K562 (cell line): Measurements from ENCODE around the gene BNC2. TPM values are rescaled to one million over a fixed set of nuclear protein-coding genes. Genes with fewer than 3 reads are reported as not detected.

Experiments used
- ATAC-seq: fragments of 200-7000 bp; cut with Tn5 transposase; 3 replicates; pipeline ENCODE4 v1.9.1; 2020; ENCODE audit warnings: moderate library complexity
- BruUV-seq: library from RNA; stranded (reverse); fragments of 400-500 nt; replicated peaks from 2 replicates; lab custom pipeline; 2021; lab: Mats Ljungman, UMichigan
- CTCF ChIA-PET: fragments of 300-600 bp; formaldehyde crosslinking; extraction: SDS; loops from one replicate; lab custom pipeline; 2021; ENCODE audit warnings: low intra/inter-chr PET ratio; lab: Yijun Ruan, JAX
- POLR2A ChIA-PET: fragments of 300-600, 350-650 bp; sonication (Branson Sonifier 250); formaldehyde crosslinking; extraction: SDS; loops from one replicate; lab custom pipeline; 2021; ENCODE audit warnings: antibody characterized with exemption, inconsistent platforms; lab: Yijun Ruan, JAX
- DNase-seq, 4 experiments: peaks; one replicate each; pipeline versions ENCODE4 v3.0.0 to v3.0.0-alpha.2; 2011 to 2018; ENCODE audit warnings: low spot score in 3 of 4, mixed read lengths in 3 of 4; ENCODE audit errors: extremely low read depth in 1 of 4
- FAIRE-seq: peaks from 2 replicates; lab custom pipeline; 2011; peaks lifted over from hg19 to GRCh38; lab: Jason Lieb, UNC
- H2AFZ ChIP-seq: 2 replicates; pipeline ENCODE4 v1.6.0; 2011; ENCODE audit warnings: low read depth, low read length, control low read depth, inconsistent platforms
- H3K27ac ChIP-seq: fragments of 200-600 bp; 3 replicates; pipeline ENCODE4 v1.8.0; 2011; ENCODE audit warnings: low read depth, mild to moderate bottlenecking, control low read depth, inconsistent platforms, low read length, moderate library complexity, mixed read lengths; ENCODE audit errors: extremely low read depth
- H3K27me3 ChIP-seq, 2 experiments: fragments of 300-600 bp in 1 of 2; 2 replicates in 1 of 2; 3 replicates in 1 of 2; pipeline versions ENCODE4 v1.6.0 to v1.8.0; 2011; ENCODE audit warnings: inconsistent platforms in 2 of 2, low read length in 2 of 2, mild to moderate bottlenecking in 1 of 2, mixed read lengths in 1 of 2, moderate library complexity in 1 of 2; ENCODE audit not compliant: control insufficient read depth in 2 of 2, insufficient read depth in 2 of 2
- H3K36me3 ChIP-seq: fragments of 300-600 bp; 3 replicates; pipeline ENCODE4 v1.8.0; 2011; ENCODE audit warnings: mild to moderate bottlenecking, low read length, inconsistent platforms; ENCODE audit not compliant: control insufficient read depth, insufficient read depth
- H3K4me1 ChIP-seq, 2 experiments: fragments of 200-600 bp in 1 of 2; replicated peaks in 1 of 2; 2 replicates in 1 of 2; 3 replicates in 1 of 2; pipeline versions ENCODE4 v1.5.1 to v1.8.0; 2011; ENCODE audit warnings: inconsistent platforms in 2 of 2, low read length in 2 of 2, mild to moderate bottlenecking in 1 of 2, mixed read lengths in 1 of 2, moderate library complexity in 1 of 2; ENCODE audit not compliant: control insufficient read depth in 2 of 2, insufficient read depth in 2 of 2
- H3K4me2 ChIP-seq: 2 replicates; pipeline ENCODE4 v1.6.1; 2011; ENCODE audit warnings: low read length, control low read depth, inconsistent platforms, mixed read lengths; ENCODE audit not compliant: insufficient read depth
- H3K4me3 ChIP-seq: fragments of 200-600 bp; sonication (generic), shearing (Covaris generic); 2 replicates; pipeline ENCODE4 v1.5.1; 2016; ENCODE audit warnings: control low read depth, inconsistent platforms
- H3K79me2 ChIP-seq: fragments of 200-600 bp; 3 replicates; pipeline ENCODE4 v1.8.0; 2011; ENCODE audit warnings: low read length, inconsistent platforms; ENCODE audit not compliant: control insufficient read depth, insufficient read depth
- H3K9ac ChIP-seq, 2 experiments: 2 replicates each; pipeline versions ENCODE4 v1.6.0 to v1.6.1; 2011; ENCODE audit warnings: low read depth in 2 of 2, low read length in 2 of 2, control low read depth in 1 of 2, inconsistent platforms in 1 of 2, mild to moderate bottlenecking in 1 of 2, mixed read lengths in 1 of 2; ENCODE audit not compliant: insufficient read depth in 1 of 2
- H3K9me1 ChIP-seq: one replicate; pipeline ENCODE4 v1.6.0; 2011; ENCODE audit warnings: inconsistent platforms, mild to moderate bottlenecking, low read length, moderate library complexity; ENCODE audit not compliant: control insufficient read depth, insufficient read depth
- H3K9me3 ChIP-seq: replicated peaks from 2 replicates; pipeline ENCODE4 v1.5.1; 2011; ENCODE audit warnings: low read depth, low read length, inconsistent platforms; ENCODE audit not compliant: control insufficient read depth, insufficient read depth
- H4K20me1 ChIP-seq: replicated peaks from 2 replicates; pipeline ENCODE4 v1.6.1; 2011; ENCODE audit warnings: low read length, inconsistent platforms, mixed read lengths; ENCODE audit not compliant: control insufficient read depth, insufficient read depth
- BACH1 ChIP-seq: fragments of 200-800 bp; sonication (Bioruptor generic); IDR thresholded peaks from 2 replicates; pipeline ENCODE4 v1.6.1; 2016; ENCODE audit warnings: missing genetic modification characterization, missing compliant biosample characterization
- GABPA ChIP-seq: fragments of 200-800 bp; sonication (Bioruptor generic); conservative IDR thresholded peaks from 2 replicates; pipeline ENCODE4 v1.6.1; 2016; ENCODE audit warnings: low read depth, missing genetic modification characterization, missing compliant biosample characterization
- NFYB ChIP-seq: IDR thresholded peaks from 2 replicates; pipeline ENCODE4 v1.6.1; 2011; ENCODE audit warnings: mild to moderate bottlenecking, moderate library complexity; ENCODE audit not compliant: insufficient read length; ENCODE audit errors: extremely low read depth
- PHF21A ChIP-seq: fragments of 450-650 bp; IDR thresholded peaks from 2 replicates; pipeline ENCODE4 v1.6.1; 2017; ENCODE audit warnings: low read depth, borderline replicate concordance
- TAF1 ChIP-seq: IDR thresholded peaks from 2 replicates; pipeline ENCODE4 v1.6.1; 2011; ENCODE audit warnings: mild to moderate bottlenecking, low read length, moderate library complexity; ENCODE audit not compliant: insufficient read depth, control insufficient read depth, severe bottlenecking; ENCODE audit errors: extremely low read depth
- WGBS: fragments of 100-300 bp; shearing (Covaris generic); methylation state at CpG from one replicate; pipeline ENCODE4 v1.1.6; 2016; ENCODE audit warnings: low coverage, mixed read lengths; ENCODE audit not compliant: insufficient coverage; ENCODE audit errors: missing lambda C conversion rate; 5-methylcytosine and 5-hydroxymethylcytosine counted together
- in situ Hi-C: fragments of 300-500 bp; cut with MboI; formaldehyde crosslinking; loops from 4 replicates; pipeline ENCODE4 v1.15.0; 2018; ENCODE audit warnings: inconsistent platforms, mixed read lengths
- intact Hi-C: fragments of 100-400 bp; cut with micrococcal nuclease; formaldehyde crosslinking; loops from 2 replicates; pipeline ENCODE4 v1.14.2; 2022
- polyA plus RNA-seq, 8 experiments: library from polyadenylated mRNA; depleted of rRNA in 4 of 8; stranded (reverse) in 5 of 8; unstranded in 3 of 8; fragments of >200 nt; fragmentation: Nextera tagmentation in 2 of 8; fragmentation: Illumina TruSeq in 1 of 8; extraction: Ambion mirVana in 2 of 8; extraction: Trizol in 1 of 8; gene quantifications; 2 replicates each; pipeline versions ENCODE4 v1.2.1 to v1.2.3, GENCODE V29; 2011 to 2014; ENCODE audit warnings: inconsistent platforms in 1 of 8, missing spikeins in 1 of 8
- total RNA-seq, 7 experiments: library from RNA; depleted of rRNA in 6 of 7; stranded (reverse); fragments of >200 nt in 6 of 7; fragmentation: Illumina TruSeq in 2 of 7; extraction: Trizol in 2 of 7; gene quantifications; 2 replicates each; pipeline versions ENCODE4 v1.2.1 to v1.2.3, GENCODE V29; 2011 to 2021; ENCODE audit warnings: low replicate concordance in 1 of 7
- TF ChIP-seq, protein P1 (sequence below): fragments of 250-450 bp; sonication (Bioruptor Pico); IDR thresholded peaks from 2 replicates; pipeline ENCODE4 v1.4.0; 2020; ENCODE audit warnings: mild to moderate bottlenecking
- TF ChIP-seq, protein P2 (sequence below), 2 experiments: fragments of 450-650 bp; IDR thresholded peaks; 2 replicates each; pipeline ENCODE4 v1.6.1; 2018; ENCODE audit warnings: mild to moderate bottlenecking in 2 of 2, low read depth in 1 of 2; ENCODE audit not compliant: partially characterized antibody in 2 of 2

BNC2 gene
- total and polyA plus RNA-seq, 9 of the 15 experiments (the other 6 are each of a cell fraction or from before 2014, with no cell fraction given) = not detected

DNA sequence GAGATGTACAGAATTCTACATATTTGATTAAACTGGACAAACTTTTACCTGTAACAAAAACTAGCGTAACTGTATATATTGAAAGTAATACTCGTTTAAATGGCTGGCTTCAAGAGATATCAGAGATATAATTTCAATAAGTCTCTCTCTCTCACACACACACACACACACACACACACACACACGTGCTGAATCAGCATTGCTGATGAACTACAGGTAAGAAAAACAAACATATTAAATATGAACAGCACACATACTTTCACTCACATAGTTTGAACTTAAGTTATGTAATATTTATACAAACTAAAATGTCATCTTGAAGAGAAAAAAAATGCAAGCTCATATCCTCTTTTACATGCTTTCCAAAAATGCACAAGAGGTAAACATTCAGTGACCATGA is 145.4 kb downstream of the BNC2 start:
- Histone ChIP-seq H3K36me3 (no peaks in the 10 kb centered on the region), H2AFZ (no peak overlapping the region), H3K79me2 (no peaks in the 10 kb centered on the region), H3K9me1 (no peaks in the 10 kb centered on the region), H3K4me2 (no peak overlapping the region), H3K9ac (no peak overlapping the region), H3K9me3 (no peaks in the 10 kb centered on the region), H4K20me1 (no peaks in the 10 kb centered on the region), H3K4me3 (no peak overlapping the region), H3K27me3 (no peaks in the 10 kb centered on the region), H3K4me1 (no peaks in the 10 kb centered on the region), H3K27ac (no peak overlapping the region)
- POLR2A ChIA-PET = no interaction called here
- in situ Hi-C loops = no loop called here
- WGBS = 0% methylated on average over 3 of the region's 3 CpGs
- intact Hi-C loops = no loop called here
- DNase-seq (no peak), ATAC-seq (no peak), FAIRE-seq (no peak)
- BruUV-seq = no TSS peak
- TF ChIP-seq, protein P1, sequence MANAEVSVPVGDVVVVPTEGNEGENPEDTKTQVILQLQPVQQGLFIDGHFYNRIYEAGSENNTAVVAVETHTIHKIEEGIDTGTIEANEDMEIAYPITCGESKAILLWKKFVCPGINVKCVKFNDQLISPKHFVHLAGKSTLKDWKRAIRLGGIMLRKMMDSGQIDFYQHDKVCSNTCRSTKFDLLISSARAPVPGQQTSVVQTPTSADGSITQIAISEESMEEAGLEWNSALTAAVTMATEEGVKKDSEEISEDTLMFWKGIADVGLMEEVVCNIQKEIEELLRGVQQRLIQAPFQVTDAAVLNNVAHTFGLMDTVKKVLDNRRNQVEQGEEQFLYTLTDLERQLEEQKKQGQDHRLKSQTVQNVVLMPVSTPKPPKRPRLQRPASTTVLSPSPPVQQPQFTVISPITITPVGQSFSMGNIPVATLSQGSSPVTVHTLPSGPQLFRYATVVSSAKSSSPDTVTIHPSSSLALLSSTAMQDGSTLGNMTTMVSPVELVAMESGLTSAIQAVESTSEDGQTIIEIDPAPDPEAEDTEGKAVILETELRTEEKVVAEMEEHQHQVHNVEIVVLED (CRISPR knock-in tag) = no peak
- no peak for TF ChIP-seq NFYB
- CTCF ChIA-PET = no interaction called here

DNA sequence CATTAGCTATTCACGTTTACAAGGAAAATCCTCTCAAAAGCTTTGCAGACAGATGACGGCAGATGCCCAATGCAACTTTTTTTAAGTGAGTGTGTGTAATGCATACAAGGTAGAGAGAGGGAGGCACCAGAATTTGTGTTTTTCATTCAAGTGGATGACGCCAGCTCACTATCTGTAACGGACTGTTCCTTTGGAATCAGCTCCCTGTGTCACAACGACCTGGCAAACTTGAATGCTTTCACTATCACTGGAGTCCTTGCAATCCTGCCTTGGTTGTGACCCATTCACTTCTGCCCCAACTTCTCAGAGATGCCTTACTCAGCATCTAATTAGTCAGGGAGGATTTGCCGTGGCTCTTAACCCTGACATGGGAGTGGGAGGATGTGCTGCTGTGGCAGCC is 148.5 kb downstream of the BNC2 start:
- in situ Hi-C loops (no loop called here), intact Hi-C loops (no loop called here)
- no peaks in the 10 kb centered on the region for H3K4me1 ChIP-seq
- no peaks in the 10 kb centered on the region for H3K36me3 ChIP-seq
- BruUV-seq = no TSS peak
- H4K20me1 ChIP-seq = no peaks in the 10 kb centered on the region
- H3K9me3 ChIP-seq = no peaks in the 10 kb centered on the region
- no peaks in the 10 kb centered on the region for H3K79me2 ChIP-seq
- ChIA-PET POLR2A (no interaction called here), CTCF (no interaction called here)
- WGBS = 0% methylated on average over 4 of the region's 6 CpGs
- H3K9me1 ChIP-seq = no peaks in the 10 kb centered on the region
- FAIRE-seq (no peak), DNase-seq (no peak), ATAC-seq (no peak)
- H3K27ac ChIP-seq = no peak overlapping the region
- H3K4me2 ChIP-seq = no peak overlapping the region
- no peak overlapping the region for H3K9ac ChIP-seq
- no peaks in the 10 kb centered on the region for H3K27me3 ChIP-seq
- no peak overlapping the region for H2AFZ ChIP-seq
- H3K4me3 ChIP-seq = no peak overlapping the region
- TF ChIP-seq BACH1 (no peak), GABPA (tag) (no peak), PHF21A (no peak), TAF1 (no peak)
- TF ChIP-seq, protein P2, sequence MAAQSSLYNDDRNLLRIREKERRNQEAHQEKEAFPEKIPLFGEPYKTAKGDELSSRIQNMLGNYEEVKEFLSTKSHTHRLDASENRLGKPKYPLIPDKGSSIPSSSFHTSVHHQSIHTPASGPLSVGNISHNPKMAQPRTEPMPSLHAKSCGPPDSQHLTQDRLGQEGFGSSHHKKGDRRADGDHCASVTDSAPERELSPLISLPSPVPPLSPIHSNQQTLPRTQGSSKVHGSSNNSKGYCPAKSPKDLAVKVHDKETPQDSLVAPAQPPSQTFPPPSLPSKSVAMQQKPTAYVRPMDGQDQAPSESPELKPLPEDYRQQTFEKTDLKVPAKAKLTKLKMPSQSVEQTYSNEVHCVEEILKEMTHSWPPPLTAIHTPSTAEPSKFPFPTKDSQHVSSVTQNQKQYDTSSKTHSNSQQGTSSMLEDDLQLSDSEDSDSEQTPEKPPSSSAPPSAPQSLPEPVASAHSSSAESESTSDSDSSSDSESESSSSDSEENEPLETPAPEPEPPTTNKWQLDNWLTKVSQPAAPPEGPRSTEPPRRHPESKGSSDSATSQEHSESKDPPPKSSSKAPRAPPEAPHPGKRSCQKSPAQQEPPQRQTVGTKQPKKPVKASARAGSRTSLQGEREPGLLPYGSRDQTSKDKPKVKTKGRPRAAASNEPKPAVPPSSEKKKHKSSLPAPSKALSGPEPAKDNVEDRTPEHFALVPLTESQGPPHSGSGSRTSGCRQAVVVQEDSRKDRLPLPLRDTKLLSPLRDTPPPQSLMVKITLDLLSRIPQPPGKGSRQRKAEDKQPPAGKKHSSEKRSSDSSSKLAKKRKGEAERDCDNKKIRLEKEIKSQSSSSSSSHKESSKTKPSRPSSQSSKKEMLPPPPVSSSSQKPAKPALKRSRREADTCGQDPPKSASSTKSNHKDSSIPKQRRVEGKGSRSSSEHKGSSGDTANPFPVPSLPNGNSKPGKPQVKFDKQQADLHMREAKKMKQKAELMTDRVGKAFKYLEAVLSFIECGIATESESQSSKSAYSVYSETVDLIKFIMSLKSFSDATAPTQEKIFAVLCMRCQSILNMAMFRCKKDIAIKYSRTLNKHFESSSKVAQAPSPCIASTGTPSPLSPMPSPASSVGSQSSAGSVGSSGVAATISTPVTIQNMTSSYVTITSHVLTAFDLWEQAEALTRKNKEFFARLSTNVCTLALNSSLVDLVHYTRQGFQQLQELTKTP (IDR thresholded peaks at IDR 0.05; ENCODE audit: low read depth in 1 of 2, partially characterized antibody in 2 of 2) = no peak
